ENCODE data around the gene LIF. TPM values are rescaled to one million over a fixed set of nuclear protein-coding genes. Genes with fewer than 3 reads are reported as not detected.
"Not testable (repeated sequence)": the region's sequence is repeated elsewhere in the genome, so short reads cannot be mapped to it uniquely, and the experiment has no call there.

LIF gene
- total RNA-seq, 1 donor from 2014 or later = 0.52 TPM

- Histone ChIP-seq H3K9me3 (ENCODE audit: control insufficient read depth in 3 of 3, low read length in 3 of 3) (no peaks in the 10 kb centered on the region), H3K4me3 (ENCODE audit: low read length in 3 of 3) (no peak overlapping the region), H3K36me3 (ENCODE audit: control insufficient read depth in 3 of 3, insufficient read depth in 3 of 3, low read length in 3 of 3) (no peaks in the 10 kb centered on the region), H3K27me3 (ENCODE audit: control insufficient read depth in 3 of 3, insufficient read depth in 3 of 3, low read length in 3 of 3) (peaks cover 10 to 60% (median 44%) of the 10 kb centered on the region in 3 donors), H3K27ac (ENCODE audit: low read depth, low read length) (peak overlapping the region; percentile 65), H3K4me1 (ENCODE audit: control insufficient read depth in 3 of 3, insufficient read depth in 3 of 3, low read length in 3 of 3) (peaks cover 19 to 24% (median 24%) of the 10 kb centered on the region in 3 donors), H3K9ac (ENCODE audit: low read depth in 1 of 3, low read length in 3 of 3) (peak overlapping the region in 1 of 3 donors; percentile 10)
Observed at GRCh38 chr22:30204742-30205111, 41.8 kb downstream of the LIF start.

GRCh38 chr22:30204015-30204741 is 42.4 kb downstream of the LIF start:
- Histone ChIP-seq H3K4me3 (ENCODE audit: low read length in 3 of 3) (no peak overlapping the region), H3K36me3 (ENCODE audit: control insufficient read depth in 3 of 3, insufficient read depth in 3 of 3, low read length in 3 of 3) (no peaks in the 10 kb centered on the region), H3K27me3 (ENCODE audit: control insufficient read depth in 3 of 3, insufficient read depth in 3 of 3, low read length in 3 of 3) (peaks cover 10 to 54% (median 39%) of the 10 kb centered on the region in 3 donors), H3K9me3 (ENCODE audit: control insufficient read depth in 3 of 3, low read length in 3 of 3) (no peaks in the 10 kb centered on the region), H3K27ac (ENCODE audit: low read depth, low read length) (peak overlapping the region; percentile 65), H3K9ac (ENCODE audit: low read depth in 1 of 3, low read length in 3 of 3) (no peak overlapping the region), H3K4me1 (ENCODE audit: control insufficient read depth in 3 of 3, insufficient read depth in 3 of 3, low read length in 3 of 3) (peaks cover 17 to 22% (median 21%) of the 10 kb centered on the region in 3 donors)

DNA sequence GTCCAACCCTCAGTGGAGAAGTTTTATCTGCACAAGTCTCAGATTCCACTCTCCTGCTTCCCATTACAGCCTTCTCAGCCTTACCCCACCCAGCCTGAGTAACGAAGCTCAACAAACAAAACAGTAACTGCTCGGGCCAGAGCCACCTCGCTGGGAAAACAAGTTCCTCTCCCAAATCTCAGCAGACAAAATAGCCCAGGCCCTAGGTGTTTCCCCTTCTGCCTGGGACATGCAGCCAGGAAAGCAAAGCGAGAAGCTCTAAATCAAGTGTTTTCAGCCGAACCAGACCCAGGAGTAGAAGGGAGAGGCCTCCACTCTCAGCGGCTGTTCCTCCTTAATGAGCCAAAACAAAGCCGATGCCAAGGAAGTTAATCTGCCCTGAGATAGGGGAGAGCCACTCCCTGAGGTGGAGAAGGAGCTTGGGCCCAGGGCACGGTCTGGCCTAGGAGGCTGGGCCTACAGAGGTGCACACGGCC is 44.0 kb downstream of the LIF start:
- Histone ChIP-seq H3K4me1 (ENCODE audit: control insufficient read depth in 3 of 3, insufficient read depth in 3 of 3, low read length in 3 of 3) (peaks cover 15 to 21% (median 16%) of the 10 kb centered on the region in 3 donors), H3K27ac (ENCODE audit: low read depth, low read length) (peak overlapping the region; percentile 47), H3K36me3 (ENCODE audit: control insufficient read depth in 3 of 3, insufficient read depth in 3 of 3, low read length in 3 of 3) (no peaks in the 10 kb centered on the region), H3K9me3 (ENCODE audit: control insufficient read depth in 3 of 3, low read length in 3 of 3) (no peaks in the 10 kb centered on the region), H3K27me3 (ENCODE audit: control insufficient read depth in 3 of 3, insufficient read depth in 3 of 3, low read length in 3 of 3) (peaks cover 10 to 44% (median 30%) of the 10 kb centered on the region in 3 donors), H3K4me3 (ENCODE audit: low read length in 3 of 3) (no peak overlapping the region), H3K9ac (ENCODE audit: low read depth in 1 of 3, low read length in 3 of 3) (no peak overlapping the region)

- peaks cover 10 to 41% (median 30%) of the 10 kb centered on the region in 3 donors for H3K27me3 ChIP-seq (ENCODE audit: control insufficient read depth in 3 of 3, insufficient read depth in 3 of 3, low read length in 3 of 3)
- peaks cover 10 to 19% (median 15%) of the 10 kb centered on the region in 3 donors for H3K4me1 ChIP-seq (ENCODE audit: control insufficient read depth in 3 of 3, insufficient read depth in 3 of 3, low read length in 3 of 3)
- no peak overlapping the region for H3K27ac ChIP-seq (ENCODE audit: low read depth, low read length)
- no peak overlapping the region for H3K9ac ChIP-seq (ENCODE audit: low read depth in 1 of 3, low read length in 3 of 3)
- H3K9me3 ChIP-seq (ENCODE audit: control insufficient read depth in 3 of 3, low read length in 3 of 3) = no peaks in the 10 kb centered on the region
- no peak overlapping the region for H3K4me3 ChIP-seq (ENCODE audit: low read length in 3 of 3)
- no peaks in the 10 kb centered on the region for H3K36me3 ChIP-seq (ENCODE audit: control insufficient read depth in 3 of 3, insufficient read depth in 3 of 3, low read length in 3 of 3)
Observed at GRCh38 chr22:30201945-30202344, 44.6 kb downstream of the LIF start.

- H3K4me1 ChIP-seq (ENCODE audit: control insufficient read depth in 3 of 3, insufficient read depth in 3 of 3, low read length in 3 of 3) = peaks cover 11 to 22% (median 19%) of the 10 kb centered on the region in 3 donors
- not testable (repeated sequence) for H3K36me3 ChIP-seq (ENCODE audit: control insufficient read depth in 3 of 3, insufficient read depth in 3 of 3, low read length in 3 of 3); H3K9ac ChIP-seq (ENCODE audit: low read depth in 1 of 3, low read length in 3 of 3); H3K27ac ChIP-seq (ENCODE audit: low read depth, low read length); H3K4me3 ChIP-seq (ENCODE audit: low read length in 3 of 3); H3K9me3 ChIP-seq (ENCODE audit: control insufficient read depth in 3 of 3, low read length in 3 of 3)
- H3K27me3 ChIP-seq (ENCODE audit: control insufficient read depth in 3 of 3, insufficient read depth in 3 of 3, low read length in 3 of 3) = peaks cover 10 to 35% (median 29%) of the 10 kb centered on the region in 3 donors
Observed at GRCh38 chr22:30200905-30201304, 45.7 kb downstream of the LIF start.

GRCh38 chr22:30198921-30199320 is 47.6 kb downstream of the LIF start:
- no peaks in the 10 kb centered on the region for H3K36me3 ChIP-seq (ENCODE audit: control insufficient read depth in 3 of 3, insufficient read depth in 3 of 3, low read length in 3 of 3)
- no peak overlapping the region for H3K4me3 ChIP-seq (ENCODE audit: low read length in 3 of 3)
- no peaks in the 10 kb centered on the region for H3K9me3 ChIP-seq (ENCODE audit: control insufficient read depth in 3 of 3, low read length in 3 of 3)
- peaks cover 2 to 19% (median 11%) of the 10 kb centered on the region in 3 donors for H3K27me3 ChIP-seq (ENCODE audit: control insufficient read depth in 3 of 3, insufficient read depth in 3 of 3, low read length in 3 of 3)
- no peak overlapping the region for H3K27ac ChIP-seq (ENCODE audit: low read depth, low read length)
- no peak overlapping the region for H3K9ac ChIP-seq (ENCODE audit: low read depth in 1 of 3, low read length in 3 of 3)
- peaks cover 4 to 11% (median 9%) of the 10 kb centered on the region in 3 donors for H3K4me1 ChIP-seq (ENCODE audit: control insufficient read depth in 3 of 3, insufficient read depth in 3 of 3, low read length in 3 of 3)

- Histone ChIP-seq H3K27ac (ENCODE audit: low read depth, low read length) (no peak overlapping the region), H3K9ac (ENCODE audit: low read depth in 1 of 3, low read length in 3 of 3) (no peak overlapping the region), H3K9me3 (ENCODE audit: control insufficient read depth in 3 of 3, low read length in 3 of 3) (no peaks in the 10 kb centered on the region), H3K4me3 (ENCODE audit: low read length in 3 of 3) (no peak overlapping the region), H3K36me3 (ENCODE audit: control insufficient read depth in 3 of 3, insufficient read depth in 3 of 3, low read length in 3 of 3) (no peaks in the 10 kb centered on the region), H3K27me3 (ENCODE audit: control insufficient read depth in 3 of 3, insufficient read depth in 3 of 3, low read length in 3 of 3) (peaks cover 0 to 13% (median 5%) of the 10 kb centered on the region in 3 donors), H3K4me1 (ENCODE audit: control insufficient read depth in 3 of 3, insufficient read depth in 3 of 3, low read length in 3 of 3) (peaks cover 4 to 11% (median 9%) of the 10 kb centered on the region in 3 donors)
Observed at GRCh38 chr22:30198152-30198825, 48.3 kb downstream of the LIF start.

GRCh38 chr22:30197389-30197788 is 49.2 kb downstream of the LIF start:
- Histone ChIP-seq H3K9ac (ENCODE audit: low read depth in 1 of 3, low read length in 3 of 3) (no peak overlapping the region), H3K27me3 (ENCODE audit: control insufficient read depth in 3 of 3, insufficient read depth in 3 of 3, low read length in 3 of 3) (peaks cover 0 to 9% (median 4%) of the 10 kb centered on the region in 3 donors), H3K27ac (ENCODE audit: low read depth, low read length) (peak overlapping the region; percentile 65)

GRCh38 chr22:30196880-30197336 is 49.7 kb downstream of the LIF start:
- Histone ChIP-seq H3K4me1 (ENCODE audit: control insufficient read depth in 3 of 3, insufficient read depth in 3 of 3, low read length in 3 of 3) (peaks cover 4 to 11% (median 9%) of the 10 kb centered on the region in 3 donors), H3K27me3 (ENCODE audit: control insufficient read depth in 3 of 3, insufficient read depth in 3 of 3, low read length in 3 of 3) (peaks cover 0 to 5% (median 2%) of the 10 kb centered on the region in 3 donors), H3K4me3 (ENCODE audit: low read length in 3 of 3) (no peak overlapping the region), H3K36me3 (ENCODE audit: control insufficient read depth in 3 of 3, insufficient read depth in 3 of 3, low read length in 3 of 3) (no peaks in the 10 kb centered on the region), H3K27ac (ENCODE audit: low read depth, low read length) (peak overlapping the region; percentile 65), H3K9me3 (ENCODE audit: control insufficient read depth in 3 of 3, low read length in 3 of 3) (no peaks in the 10 kb centered on the region), H3K9ac (ENCODE audit: low read depth in 1 of 3, low read length in 3 of 3) (no peak overlapping the region)

More at GRCh38 chr22:30197389-30197788, 49.2 kb downstream of the LIF start:
- Histone ChIP-seq H3K4me3 (ENCODE audit: low read length in 3 of 3) (no peak overlapping the region), H3K4me1 (ENCODE audit: control insufficient read depth in 3 of 3, insufficient read depth in 3 of 3, low read length in 3 of 3) (peaks cover 4 to 11% (median 9%) of the 10 kb centered on the region in 3 donors), H3K9me3 (ENCODE audit: control insufficient read depth in 3 of 3, low read length in 3 of 3) (no peaks in the 10 kb centered on the region), H3K36me3 (ENCODE audit: control insufficient read depth in 3 of 3, insufficient read depth in 3 of 3, low read length in 3 of 3) (no peaks in the 10 kb centered on the region)

Measured in skeletal muscle tissue (tissue), 4 donors.